Measurements from ENCODE around the gene CACNA2D1. TPM values are rescaled to one million over a fixed set of nuclear protein-coding genes. Genes with fewer than 3 reads are reported as not detected.

CACNA2D1 gene
- total RNA-seq, 1 donor from 2014 or later, result 1.5 TPM

- Mint-ChIP-seq H3K27ac (no peak overlapping the region), H3K9me3 (no peaks in the 10 kb centered on the region), H3K4me1 (no peaks in the 10 kb centered on the region), H3K4me3 (no peak overlapping the region), H3K36me3 (no peaks in the 10 kb centered on the region), H3K27me3 (ENCODE audit: insufficient read depth, low read depth) (no peaks in the 10 kb centered on the region)
- Histone ChIP-seq H3K4me1 (no peaks in the 10 kb centered on the region), H3K27ac (no peak overlapping the region), H3K9me3 (ENCODE audit: low read depth) (no peaks in the 10 kb centered on the region), H3K9ac (no peak overlapping the region), H3K36me3 (no peaks in the 10 kb centered on the region), H3K4me3 (no peak overlapping the region), H3K27me3 (no peaks in the 10 kb centered on the region), H3F3A (ENCODE audit: low read depth) (no peaks in the 10 kb centered on the region), H4K20me1 (ENCODE audit: low read depth) (no peaks in the 10 kb centered on the region), H3K4me2 (no peak overlapping the region), H2AFZ (replicated peaks) (no peak overlapping the region), H3K79me2 (ENCODE audit: low read depth) (no peaks in the 10 kb centered on the region)
- TF ChIP-seq CTCF (IDR thresholded peaks at IDR 0.05) (no peak), EZH2 (IDR thresholded peaks at IDR 0.05) (no peak), EZH2phosphoT487 (IDR thresholded peaks at IDR 0.05) (no peak)
- no peak for DNase-seq (ENCODE audit: low spot score)
Measured at GRCh38 chr7:82012453-82012852, 431.1 kb downstream of the CACNA2D1 start.

GRCh38 chr7:82010416-82010815 lies 433.2 kb downstream of the CACNA2D1 start:
- Histone ChIP-seq H3K4me1 (no peaks in the 10 kb centered on the region), H2AFZ (replicated peaks) (no peak overlapping the region), H3K9me3 (ENCODE audit: low read depth) (no peaks in the 10 kb centered on the region), H3K9ac (no peak overlapping the region), H3K27ac (no peak overlapping the region), H3K27me3 (no peaks in the 10 kb centered on the region), H4K20me1 (ENCODE audit: low read depth) (no peaks in the 10 kb centered on the region), H3K4me2 (no peak overlapping the region), H3F3A (ENCODE audit: low read depth) (no peaks in the 10 kb centered on the region), H3K4me3 (no peak overlapping the region), H3K36me3 (no peaks in the 10 kb centered on the region), H3K79me2 (ENCODE audit: low read depth) (no peaks in the 10 kb centered on the region)
- Mint-ChIP-seq H3K9me3 (no peaks in the 10 kb centered on the region), H3K4me3 (no peak overlapping the region), H3K36me3 (no peaks in the 10 kb centered on the region), H3K27me3 (ENCODE audit: insufficient read depth, low read depth) (no peaks in the 10 kb centered on the region), H3K27ac (no peak overlapping the region), H3K4me1 (no peaks in the 10 kb centered on the region)
- TF ChIP-seq CTCF (IDR thresholded peaks at IDR 0.05), result no peak
- TF ChIP-seq EZH2phosphoT487 (IDR thresholded peaks at IDR 0.05), result no peak
- no peak for TF ChIP-seq EZH2 (IDR thresholded peaks at IDR 0.05)
- no peak for DNase-seq (ENCODE audit: low spot score)

GRCh38 chr7:82007315-82007714 lies 436.3 kb downstream of the CACNA2D1 start:
- H3K9me3 Mint-ChIP-seq, result no peaks in the 10 kb centered on the region
- H3K27ac Mint-ChIP-seq, result no peak overlapping the region

More at GRCh38 chr7:82007315-82007714, 436.3 kb downstream of the CACNA2D1 start:
- no peaks in the 10 kb centered on the region for H3K4me1 Mint-ChIP-seq
- no peaks in the 10 kb centered on the region for H3K9me3 ChIP-seq (ENCODE audit: low read depth)
- no peak overlapping the region for H3K9ac ChIP-seq
- no peaks in the 10 kb centered on the region for H3K27me3 Mint-ChIP-seq (ENCODE audit: insufficient read depth, low read depth)
- no peak overlapping the region for H2AFZ ChIP-seq (replicated peaks)
- H3K4me1 ChIP-seq, result no peaks in the 10 kb centered on the region
- no peaks in the 10 kb centered on the region for H3K79me2 ChIP-seq (ENCODE audit: low read depth)
- no peak for DNase-seq (ENCODE audit: low spot score)
- H3K4me3 ChIP-seq, result no peak overlapping the region
- H4K20me1 ChIP-seq (ENCODE audit: low read depth), result no peaks in the 10 kb centered on the region
- H3K4me3 Mint-ChIP-seq, result no peak overlapping the region
- H3F3A ChIP-seq (ENCODE audit: low read depth), result no peaks in the 10 kb centered on the region
- no peaks in the 10 kb centered on the region for H3K36me3 Mint-ChIP-seq
- H3K36me3 ChIP-seq, result no peaks in the 10 kb centered on the region
- H3K27me3 ChIP-seq, result no peaks in the 10 kb centered on the region
- no peak for TF ChIP-seq EZH2 (IDR thresholded peaks at IDR 0.05)
- no peak for TF ChIP-seq EZH2phosphoT487 (IDR thresholded peaks at IDR 0.05)
- no peak for TF ChIP-seq CTCF (IDR thresholded peaks at IDR 0.05)
- no peak overlapping the region for H3K27ac ChIP-seq
- H3K4me2 ChIP-seq, result no peak overlapping the region

Data from neural progenitor cell (in vitro differentiated cells).